NCI-H69 (cell line): ENCODE results near the gene KRTAP10-7.
"Not testable (repeated sequence)": the region's sequence is repeated elsewhere in the genome, so short reads cannot be mapped to it uniquely, and the experiment has no call there.

Source experiments
- DNase-seq: peaks from one replicate; lab custom pipeline; 2025; lab: John Stamatoyannopoulos, UW

Gene KRTAP10-7

DNA sequence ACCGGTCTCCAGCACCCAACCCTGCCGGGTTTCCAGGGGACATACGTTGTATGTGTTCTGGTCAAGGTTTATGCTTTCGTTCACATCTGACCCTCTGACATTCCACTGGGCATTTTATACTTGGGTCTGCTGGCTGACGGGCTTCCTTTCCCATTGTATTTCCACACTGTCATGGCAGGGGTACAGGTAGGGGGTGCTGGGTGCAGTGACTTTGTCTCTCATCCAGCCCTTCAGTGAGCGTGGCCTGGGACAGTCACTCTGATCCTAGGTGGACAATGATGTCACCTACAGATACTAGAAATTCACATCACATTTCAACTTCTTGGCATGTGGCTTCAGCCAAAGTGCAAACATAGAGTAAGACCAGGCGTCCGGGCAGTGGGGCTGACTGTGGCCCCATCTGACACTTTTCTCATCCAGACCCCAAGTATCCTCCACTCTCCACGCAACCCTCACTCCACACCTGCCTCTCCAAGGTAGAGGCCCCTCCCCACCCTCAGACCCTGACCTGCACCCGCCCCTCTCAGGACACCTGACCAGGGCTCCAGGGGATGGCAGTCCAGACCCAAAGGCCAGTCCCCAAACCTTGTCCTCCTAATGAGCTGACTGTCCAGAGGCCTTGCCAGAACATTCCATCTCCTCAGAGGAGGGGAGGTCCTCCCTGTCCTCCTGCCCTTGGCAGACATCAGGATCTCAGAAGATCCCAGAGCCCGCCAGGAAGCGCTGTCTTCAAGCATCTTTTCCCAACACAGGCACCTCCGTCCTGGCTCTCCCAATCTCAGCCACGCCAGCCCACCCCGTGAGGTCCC lies 36.0 kb downstream of the KRTAP10-7 start:
- no peak for DNase-seq

DNA sequence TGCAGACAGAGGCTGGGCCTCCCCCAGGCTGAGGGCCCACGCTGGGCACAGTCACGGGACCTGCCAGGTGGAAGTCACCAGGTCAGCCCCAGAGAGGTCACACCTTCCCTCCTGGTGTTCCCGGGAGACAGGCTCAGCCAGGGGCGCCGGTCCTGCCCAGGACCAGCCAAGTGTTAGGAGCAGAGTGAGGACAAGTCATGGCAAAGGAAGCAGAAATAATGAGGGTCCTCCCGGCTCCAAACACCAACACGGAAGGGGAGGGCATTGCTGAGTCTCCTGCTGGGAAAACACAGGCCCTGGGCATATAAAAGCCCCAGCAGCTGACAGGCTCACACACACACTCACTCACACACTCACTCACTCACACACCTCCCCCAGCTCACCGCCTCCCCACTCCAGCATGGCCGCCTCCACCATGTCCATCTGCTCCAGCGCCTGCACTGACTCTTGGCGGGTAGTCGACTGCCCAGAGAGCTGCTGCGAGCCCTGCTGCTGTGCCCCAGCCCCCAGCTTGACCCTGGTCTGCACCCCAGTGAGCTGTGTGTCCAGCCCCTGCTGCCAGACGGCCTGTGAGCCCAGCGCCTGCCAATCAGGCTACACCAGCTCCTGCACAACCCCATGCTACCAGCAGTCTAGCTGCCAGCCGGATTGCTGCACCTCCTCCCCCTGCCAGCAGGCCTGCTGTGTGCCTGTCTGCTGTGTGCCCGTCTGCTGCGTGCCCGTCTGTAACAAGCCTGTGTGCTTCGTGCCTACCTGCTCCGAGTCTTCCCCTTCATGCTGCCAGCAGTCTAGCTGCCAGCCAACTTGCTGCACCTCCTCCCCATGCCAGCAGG lies 36.8 kb downstream of the KRTAP10-7 start, which contains the start of gene KRTAP10-10:
Gene KRTAP10-10, plus strand, starts transcription at position 339 of the 833 bp plus-strand sequence. Its CDS starts 62 bp downstream, at position 401.
- peak; percentile 98 for DNase-seq

DNA sequence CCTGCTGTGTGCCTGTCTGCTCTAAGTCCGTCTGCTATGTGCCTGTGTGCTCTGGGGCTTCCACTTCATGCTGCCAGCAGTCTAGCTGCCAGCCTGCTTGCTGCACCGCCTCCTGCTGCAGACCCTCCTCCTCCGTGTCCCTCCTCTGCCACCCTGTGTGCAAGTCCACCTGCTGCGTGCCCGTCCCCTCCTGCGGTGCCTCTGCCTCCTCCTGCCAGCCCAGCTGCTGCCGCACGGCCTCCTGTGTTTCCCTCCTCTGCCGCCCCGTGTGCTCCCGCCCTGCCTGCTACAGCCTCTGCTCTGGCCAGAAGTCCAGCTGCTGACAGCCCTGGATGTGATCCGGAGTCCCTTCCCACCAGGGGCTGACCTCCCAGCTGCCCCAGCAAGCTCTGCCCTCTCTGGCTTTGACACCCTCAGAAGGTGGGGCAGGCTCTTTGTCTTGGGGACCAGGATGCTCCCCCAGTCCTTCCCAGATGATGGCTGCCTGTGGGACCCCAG lies 37.5 kb downstream of the KRTAP10-7 start:
- DNase-seq: not testable (repeated sequence)

DNA sequence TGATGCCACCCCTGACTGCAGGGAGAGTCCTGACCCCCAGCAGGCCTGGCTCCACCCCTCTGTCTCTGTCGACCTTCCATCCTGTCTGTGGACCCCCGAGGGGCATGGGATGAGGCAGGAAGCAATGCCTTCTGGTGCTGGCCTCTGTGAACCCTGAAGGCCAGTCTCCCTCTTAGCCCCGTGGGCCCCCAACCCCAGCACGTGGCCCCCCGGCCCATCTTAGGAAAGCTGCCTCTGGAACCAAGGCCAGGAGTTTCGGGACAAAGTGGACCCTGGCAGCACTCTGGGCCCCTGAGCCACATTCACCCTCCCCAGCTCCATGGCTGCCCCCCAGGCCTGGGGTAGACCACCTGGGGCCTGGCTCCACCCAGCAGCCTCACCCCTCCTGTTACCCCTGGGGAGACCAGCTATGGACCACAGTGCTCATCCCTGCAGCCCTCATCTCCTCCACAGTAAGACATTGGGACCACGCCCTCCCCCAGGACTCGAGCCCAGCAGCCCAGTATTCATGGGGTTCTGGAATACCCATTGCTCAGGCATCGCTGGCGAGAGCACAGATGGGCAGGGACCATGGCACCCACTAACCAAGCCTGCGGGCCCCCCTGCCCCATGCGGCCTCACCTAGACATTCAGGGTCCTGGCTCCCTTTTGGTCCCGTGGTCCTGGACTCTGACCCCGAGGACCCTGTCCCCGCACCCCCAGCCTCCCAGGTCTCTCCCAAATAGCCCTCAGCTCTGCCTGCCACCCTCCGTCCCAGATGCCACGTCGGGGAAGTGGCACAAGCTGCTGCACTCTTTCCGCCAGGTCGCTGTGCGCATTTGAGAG lies 38.3 kb downstream of the KRTAP10-7 start:
- DNase-seq: not testable (repeated sequence)

DNA sequence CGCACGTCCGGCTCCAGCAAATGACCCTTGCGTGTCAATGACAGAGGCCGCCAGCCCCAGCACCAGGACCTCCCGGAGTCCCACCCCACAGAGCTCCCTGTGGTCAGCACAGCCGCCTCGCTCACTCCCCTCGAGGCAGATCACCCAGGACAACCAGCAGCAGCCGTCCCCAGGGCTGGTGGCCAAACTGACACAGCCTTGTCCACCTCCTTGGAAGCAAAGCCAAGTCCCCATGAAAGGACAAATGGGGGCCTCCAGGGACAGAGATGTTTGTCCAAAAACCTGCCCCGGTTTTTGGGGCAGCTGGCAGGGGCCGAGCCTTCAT lies 38.9 kb downstream of the KRTAP10-7 start:
- no peak for DNase-seq

DNA sequence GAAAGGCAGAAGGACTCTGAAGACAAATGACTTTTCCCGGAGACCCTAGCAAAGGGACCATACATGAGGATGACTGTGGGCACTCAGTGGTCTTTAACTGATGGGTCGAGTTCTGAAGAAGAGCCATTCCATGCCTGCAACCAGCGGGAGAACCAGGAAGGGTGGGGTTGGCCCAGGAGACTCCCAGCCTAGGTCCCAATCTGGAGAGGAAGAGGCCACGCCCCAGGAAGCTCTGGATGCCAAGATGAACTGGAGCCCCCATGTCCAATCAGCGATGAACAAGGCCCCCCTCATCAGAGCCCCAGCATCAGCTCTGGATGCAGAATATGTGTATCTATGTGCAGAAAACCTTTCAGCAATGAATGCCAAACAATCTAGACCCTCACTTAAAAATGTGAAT lies 40.4 kb downstream of the KRTAP10-7 start:
- no peak for DNase-seq

DNA sequence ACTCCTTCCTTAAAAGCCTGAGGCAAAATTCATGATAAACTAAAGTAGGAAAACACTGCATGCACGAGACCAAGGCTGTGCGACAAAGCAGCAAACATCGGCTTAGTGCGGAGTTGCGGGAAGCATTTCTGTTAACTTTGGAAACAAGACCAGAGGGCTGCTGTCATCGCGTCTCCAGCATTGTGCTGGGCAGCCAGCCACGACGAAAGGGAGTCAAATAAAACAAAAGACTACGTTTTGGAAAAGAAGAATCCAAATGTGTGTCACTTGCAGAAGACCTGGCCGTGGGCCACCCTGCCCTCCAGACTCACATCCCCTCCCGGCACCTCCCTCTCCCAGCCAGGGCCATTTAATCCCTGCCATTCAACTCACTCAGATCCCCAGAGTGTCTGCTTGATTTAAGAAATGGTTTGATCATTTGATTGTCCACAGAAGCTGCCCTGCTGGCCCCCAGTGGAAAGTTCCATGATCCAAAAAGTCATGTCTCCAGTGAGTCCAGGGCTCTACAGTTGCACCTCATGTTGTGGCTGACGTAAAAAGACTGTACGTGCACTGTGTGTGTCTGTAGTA lies 43.4 kb downstream of the KRTAP10-7 start:
- DNase-seq: peak; percentile 80

DNA sequence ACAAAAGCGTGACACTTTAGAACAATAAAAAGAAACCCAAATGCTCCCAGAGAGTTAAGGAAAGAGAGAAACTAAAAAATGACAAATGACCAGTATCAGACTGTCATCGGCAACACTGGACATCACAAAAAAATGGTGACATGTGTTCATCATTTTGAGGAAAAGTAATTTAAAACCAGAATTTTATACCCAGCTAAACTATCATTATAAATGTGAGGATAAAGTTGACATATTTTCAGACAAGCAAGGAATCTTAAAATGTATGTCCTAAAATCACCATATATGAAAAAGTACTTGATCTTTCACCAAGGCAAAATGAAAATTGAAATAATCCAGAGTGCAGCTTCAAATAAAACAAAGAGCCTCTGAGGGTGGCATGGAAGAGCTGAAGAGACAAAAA lies 44.5 kb downstream of the KRTAP10-7 start:
- no peak for DNase-seq

DNA sequence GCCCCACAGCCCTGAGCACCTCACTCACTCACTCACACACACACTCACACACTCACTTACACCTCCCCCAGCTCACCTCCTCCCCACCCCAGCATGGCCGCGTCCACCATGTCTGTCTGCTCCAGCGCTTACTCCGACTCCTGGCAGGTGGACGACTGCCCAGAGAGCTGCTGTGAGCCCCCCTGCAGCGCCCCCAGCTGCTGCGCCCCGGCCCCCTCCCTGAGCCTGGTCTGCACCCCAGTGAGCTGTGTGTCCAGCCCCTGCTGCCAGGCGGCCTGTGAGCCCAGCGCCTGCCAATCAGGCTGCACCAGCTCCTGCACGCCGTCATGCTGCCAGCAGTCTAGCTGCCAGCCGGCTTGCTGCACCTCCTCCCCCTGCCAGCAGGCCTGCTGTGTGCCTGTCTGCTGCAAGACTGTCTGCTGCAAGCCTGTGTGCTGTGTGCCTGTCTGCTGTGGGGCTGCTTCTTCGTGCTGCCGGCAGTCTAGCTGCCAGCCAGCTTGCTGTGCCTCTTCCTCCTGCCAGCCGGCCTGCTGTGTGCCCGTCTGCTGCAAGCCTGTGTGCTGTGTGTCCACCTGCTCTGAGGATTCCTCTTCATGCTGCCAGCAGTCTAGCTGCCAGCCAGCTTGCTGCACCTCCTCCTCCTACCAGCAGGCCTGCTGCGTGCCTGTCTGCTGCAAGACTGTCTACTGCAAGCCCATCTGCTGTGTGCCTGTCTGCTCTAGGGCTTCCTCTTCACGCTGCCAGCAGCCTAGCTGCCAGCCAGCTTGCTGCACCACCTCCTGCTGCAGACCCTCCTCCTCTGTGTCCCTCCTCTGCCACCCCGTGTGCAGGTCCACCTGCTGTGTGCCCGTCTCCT lies 46.2 kb downstream of the KRTAP10-7 start, which contains the start of gene KRTAP10-11:
Gene KRTAP10-11, plus strand, starts transcription at position 49 of the 856 bp plus-strand sequence. Its CDS starts 45 bp downstream, at position 94.
- peak; percentile 94 for DNase-seq

DNA sequence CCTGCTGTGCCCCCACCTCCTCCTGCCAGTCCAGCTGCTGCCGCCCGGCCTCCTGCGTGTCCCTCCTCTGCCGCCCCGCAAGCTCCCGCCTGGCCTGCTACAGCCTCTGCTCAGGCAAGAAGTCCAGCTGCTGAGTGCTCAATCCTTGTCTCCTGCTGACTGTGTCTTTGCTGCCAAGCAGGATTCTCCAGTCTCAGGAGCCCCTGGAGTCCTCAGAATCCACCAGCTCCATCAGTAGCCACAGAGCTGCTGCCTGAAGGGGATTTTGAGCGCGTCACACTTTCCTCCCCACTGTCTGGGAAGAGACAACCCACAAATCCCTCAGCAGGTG lies 46.8 kb downstream of the KRTAP10-7 start:
- DNase-seq: peak; percentile 94

DNA sequence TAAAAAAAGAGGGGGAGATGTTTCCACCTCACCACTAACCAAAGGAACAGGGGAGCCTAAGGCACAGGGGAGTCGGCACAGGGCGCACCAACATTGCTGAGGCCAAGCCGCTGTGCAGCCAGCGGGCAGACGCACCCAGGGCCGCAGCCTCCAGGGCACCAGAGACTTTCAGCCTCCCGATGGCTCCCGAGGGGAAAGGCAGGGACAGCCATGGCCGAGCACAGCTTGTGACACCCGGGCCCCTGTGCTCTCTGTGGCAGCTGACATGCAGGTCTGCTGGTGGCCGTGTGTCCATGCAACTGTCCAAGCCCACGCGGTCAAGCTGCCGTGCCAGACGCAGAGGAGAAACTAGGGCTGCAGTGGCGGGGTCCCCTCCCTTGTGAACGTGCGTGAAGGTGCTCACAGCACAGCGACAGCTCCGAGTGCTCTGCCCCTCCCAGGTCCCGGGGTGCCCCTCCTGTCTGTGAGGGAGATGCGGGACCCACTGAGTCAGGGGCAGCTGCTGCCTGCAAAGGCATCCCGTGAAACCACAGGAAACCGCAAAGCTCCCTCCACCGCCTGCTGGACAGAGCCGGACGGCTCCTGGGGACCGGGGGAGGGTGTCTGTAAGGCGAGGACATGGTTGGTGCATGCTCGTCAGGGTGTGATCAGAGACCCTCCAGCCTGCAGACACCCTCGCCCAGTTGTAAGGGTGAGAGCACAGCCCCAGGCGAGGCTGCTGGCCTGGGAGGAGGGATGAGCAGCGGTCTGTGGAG lies 48.3 kb downstream of the KRTAP10-7 start:
- no peak for DNase-seq

DNA sequence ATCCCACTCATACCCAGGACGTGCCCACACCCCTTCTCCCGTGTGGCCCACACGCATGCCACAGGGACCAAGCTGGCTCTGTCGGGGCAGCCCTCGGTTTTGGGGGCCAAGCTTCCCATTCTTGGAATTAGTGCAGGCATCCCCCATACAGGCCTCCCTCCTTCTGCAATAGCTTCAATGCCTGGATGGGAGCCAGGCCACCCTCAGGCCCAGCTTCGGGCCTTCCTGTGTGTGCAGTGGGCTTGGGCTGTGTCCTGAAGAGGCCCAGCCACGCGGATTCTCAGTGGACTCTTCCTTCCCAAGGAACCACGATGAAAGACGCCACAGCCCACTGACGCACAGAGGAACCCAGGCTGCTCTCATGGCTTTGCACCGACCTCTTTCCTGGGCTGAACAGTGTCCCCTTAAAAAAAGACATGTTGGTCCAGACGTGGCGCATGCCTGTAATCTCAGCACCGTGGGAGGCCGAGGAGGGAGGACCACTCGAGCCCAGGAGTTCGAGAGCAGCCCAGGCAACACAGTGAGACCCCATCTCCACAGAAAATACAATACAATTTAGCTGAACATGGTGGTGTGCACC lies 49.2 kb downstream of the KRTAP10-7 start:
- DNase-seq: no peak

DNA sequence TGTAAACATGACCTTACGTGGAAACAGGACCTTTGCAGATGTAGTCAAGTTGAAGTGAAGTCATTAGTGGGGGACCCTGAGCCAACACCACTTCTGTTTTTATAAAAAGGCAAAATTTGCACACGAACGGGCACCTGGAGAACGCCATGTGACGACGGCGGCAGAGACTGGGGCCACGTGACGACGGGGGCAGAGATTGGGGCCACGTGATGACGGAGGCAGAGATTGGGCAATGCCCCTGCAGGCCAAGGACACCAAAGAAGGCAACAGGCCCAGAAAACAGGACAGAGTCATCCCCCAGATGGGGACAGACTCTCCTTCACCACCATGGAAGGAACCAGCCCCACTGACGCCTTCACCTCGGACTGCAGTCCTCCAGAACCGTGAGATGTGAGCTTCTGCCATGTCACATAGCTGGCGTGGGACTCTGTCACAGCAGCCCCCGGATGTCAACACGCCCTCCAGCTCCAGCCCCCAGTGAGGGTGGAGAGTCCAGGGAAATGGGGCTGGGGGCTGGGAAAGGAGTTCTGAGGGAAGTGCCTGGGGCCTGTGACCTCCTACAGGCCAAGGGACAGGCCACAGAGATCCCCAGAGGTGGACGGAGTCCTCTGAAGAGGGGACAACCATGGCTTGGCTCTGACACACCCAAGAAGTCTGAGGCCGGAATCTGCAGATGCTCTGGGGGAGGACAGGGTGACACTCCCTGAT lies 50.0 kb downstream of the KRTAP10-7 start:
- DNase-seq: no peak

DNA sequence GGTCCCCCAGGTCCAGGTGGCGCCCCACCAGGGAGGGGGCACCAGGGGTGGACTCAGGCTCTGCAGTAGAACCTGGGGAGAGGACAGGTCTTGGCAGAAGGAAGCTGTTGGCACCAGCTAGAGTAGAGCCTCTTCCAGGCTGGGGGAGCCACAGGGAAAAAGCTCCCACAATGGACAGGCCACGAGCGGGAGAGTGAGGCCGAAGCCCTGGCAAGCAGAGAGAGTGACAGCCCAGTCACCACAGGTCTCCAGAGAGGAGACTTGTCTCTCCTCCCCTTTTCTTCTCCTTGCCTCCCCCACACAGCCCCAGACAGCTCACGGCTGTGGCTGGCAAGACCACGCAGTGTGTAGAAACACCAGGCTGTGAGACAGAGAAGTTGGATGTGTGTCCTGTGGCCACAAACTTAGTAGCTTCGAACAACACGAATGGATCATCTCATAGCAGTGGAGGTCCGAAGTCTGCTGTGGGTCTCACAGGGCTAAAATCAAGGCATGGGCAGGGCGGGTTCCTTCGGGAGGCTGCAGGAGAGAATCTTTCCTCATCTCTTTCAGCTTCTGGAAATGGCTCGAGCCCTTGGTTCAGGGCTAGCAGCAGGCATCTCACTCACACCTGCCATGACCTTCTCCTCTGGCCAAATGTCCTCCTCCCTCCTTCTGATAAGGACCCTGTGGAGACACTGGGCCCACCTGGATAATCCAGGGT lies 50.7 kb downstream of the KRTAP10-7 start:
- no peak for DNase-seq
